ENCODE results near the gene PLA2G4A.

The PLA2G4A gene

DNA sequence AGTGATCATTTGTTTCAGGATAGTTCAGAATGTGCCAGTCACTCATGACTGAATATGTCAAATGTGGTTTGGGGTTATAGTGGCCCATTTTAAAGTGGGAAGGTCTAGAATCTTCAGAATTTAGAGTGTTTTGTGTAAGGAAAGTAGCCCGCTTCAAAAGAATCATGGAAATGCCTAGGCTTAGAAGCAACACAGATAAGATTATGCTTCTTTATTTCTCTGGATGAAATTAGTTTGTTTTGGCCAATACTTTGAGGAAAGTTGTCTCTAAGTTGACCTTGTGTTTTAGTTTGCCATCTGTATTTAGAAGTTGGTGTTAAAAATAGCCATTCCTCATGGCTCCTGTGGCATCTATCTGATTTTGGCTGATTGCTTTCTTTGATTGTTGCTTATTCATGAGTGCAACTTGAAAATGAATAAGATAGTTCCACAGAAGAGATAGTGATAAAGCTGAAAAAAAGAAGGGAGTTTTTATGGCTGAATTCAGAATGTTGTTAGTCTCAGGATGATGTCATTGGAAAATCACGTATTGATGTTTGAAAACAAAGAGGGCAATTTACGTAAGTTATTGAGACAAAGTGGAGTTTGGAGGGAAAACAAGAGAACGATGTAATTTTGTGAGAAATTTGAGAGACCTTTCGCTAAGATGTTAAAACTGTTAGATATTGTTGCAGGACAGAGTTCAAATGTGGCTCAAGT, 71.9 kb downstream of the PLA2G4A start:
- Histone ChIP-seq H3K9me2 (ENCODE audit: low read depth, low read length) (no peaks in the 10 kb centered on the region), H3K4me3 (ENCODE audit: low read depth, low read length, poor library complexity, severe bottlenecking) (no peak overlapping the region), H3K9me3 (ENCODE audit: low read length) (no peaks in the 10 kb centered on the region), H4K20me1 (ENCODE audit: insufficient read depth, low read length) (no peaks in the 10 kb centered on the region), H3K36me3 (ENCODE audit: insufficient read depth, low read length) (no peaks in the 10 kb centered on the region), H3K27me3 (ENCODE audit: insufficient read depth, low read length) (no peaks in the 10 kb centered on the region), H3F3A (ENCODE audit: insufficient read depth, low read length) (no peaks in the 10 kb centered on the region), H3K4me1 (ENCODE audit: insufficient read depth, low read length, severe bottlenecking) (no peaks in the 10 kb centered on the region), H3K4me2 (ENCODE audit: low read length) (no peak overlapping the region), H2AFZ (ENCODE audit: low read length) (no peak overlapping the region), H3K79me2 (ENCODE audit: insufficient read depth, low read length) (no peaks in the 10 kb centered on the region), H3K27ac (ENCODE audit: low read depth, low read length, poor library complexity, severe bottlenecking) (no peak overlapping the region), H3K9ac (ENCODE audit: low read length) (no peak overlapping the region)
- TF ChIP-seq EZH2 (IDR thresholded peaks at IDR 0.05; ENCODE audit: borderline replicate concordance, low read length): no peak
- TF ChIP-seq, protein P1, sequence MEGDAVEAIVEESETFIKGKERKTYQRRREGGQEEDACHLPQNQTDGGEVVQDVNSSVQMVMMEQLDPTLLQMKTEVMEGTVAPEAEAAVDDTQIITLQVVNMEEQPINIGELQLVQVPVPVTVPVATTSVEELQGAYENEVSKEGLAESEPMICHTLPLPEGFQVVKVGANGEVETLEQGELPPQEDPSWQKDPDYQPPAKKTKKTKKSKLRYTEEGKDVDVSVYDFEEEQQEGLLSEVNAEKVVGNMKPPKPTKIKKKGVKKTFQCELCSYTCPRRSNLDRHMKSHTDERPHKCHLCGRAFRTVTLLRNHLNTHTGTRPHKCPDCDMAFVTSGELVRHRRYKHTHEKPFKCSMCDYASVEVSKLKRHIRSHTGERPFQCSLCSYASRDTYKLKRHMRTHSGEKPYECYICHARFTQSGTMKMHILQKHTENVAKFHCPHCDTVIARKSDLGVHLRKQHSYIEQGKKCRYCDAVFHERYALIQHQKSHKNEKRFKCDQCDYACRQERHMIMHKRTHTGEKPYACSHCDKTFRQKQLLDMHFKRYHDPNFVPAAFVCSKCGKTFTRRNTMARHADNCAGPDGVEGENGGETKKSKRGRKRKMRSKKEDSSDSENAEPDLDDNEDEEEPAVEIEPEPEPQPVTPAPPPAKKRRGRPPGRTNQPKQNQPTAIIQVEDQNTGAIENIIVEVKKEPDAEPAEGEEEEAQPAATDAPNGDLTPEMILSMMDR (IDR thresholded peaks at IDR 0.05; ENCODE audit: low read length): no peak

DNA sequence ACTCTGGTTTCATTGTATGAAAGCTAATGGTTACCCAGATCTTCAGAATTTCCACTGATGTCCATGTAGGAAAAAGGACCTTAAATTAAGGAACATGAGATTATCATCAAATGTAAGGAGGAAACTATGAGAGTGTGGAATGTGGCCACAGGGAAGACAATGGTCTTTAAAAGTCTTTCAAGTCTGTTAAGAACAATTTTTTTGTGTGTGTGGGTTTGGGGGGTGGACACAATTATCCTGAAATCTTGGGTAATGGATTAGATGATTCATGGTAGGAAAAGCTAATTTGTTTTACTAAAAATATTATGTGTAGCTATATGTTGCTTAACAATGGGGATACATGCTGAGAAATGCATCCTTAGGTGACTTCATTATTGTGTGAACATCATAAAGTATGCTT, 72.9 kb downstream of the PLA2G4A start:
- no peak overlapping the region for H3K9ac ChIP-seq (ENCODE audit: low read length)
- H4K20me1 ChIP-seq (ENCODE audit: insufficient read depth, low read length): no peaks in the 10 kb centered on the region
- no peak overlapping the region for H3K4me3 ChIP-seq (ENCODE audit: low read depth, low read length, poor library complexity, severe bottlenecking)
- no peaks in the 10 kb centered on the region for H3K4me1 ChIP-seq (ENCODE audit: insufficient read depth, low read length, severe bottlenecking)
- H3K27ac ChIP-seq (ENCODE audit: low read depth, low read length, poor library complexity, severe bottlenecking): no peak overlapping the region
- H3K36me3 ChIP-seq (ENCODE audit: insufficient read depth, low read length): no peaks in the 10 kb centered on the region
- no peaks in the 10 kb centered on the region for H3K79me2 ChIP-seq (ENCODE audit: insufficient read depth, low read length)
- no peaks in the 10 kb centered on the region for H3K27me3 ChIP-seq (ENCODE audit: insufficient read depth, low read length)
- no peaks in the 10 kb centered on the region for H3F3A ChIP-seq (ENCODE audit: insufficient read depth, low read length)
- no peak overlapping the region for H3K4me2 ChIP-seq (ENCODE audit: low read length)
- H3K9me3 ChIP-seq (ENCODE audit: low read length): no peaks in the 10 kb centered on the region
- no peaks in the 10 kb centered on the region for H3K9me2 ChIP-seq (ENCODE audit: low read depth, low read length)
- H2AFZ ChIP-seq (ENCODE audit: low read length): no peak overlapping the region
- TF ChIP-seq, protein P1 (IDR thresholded peaks at IDR 0.05; ENCODE audit: low read length): no peak
- no peak for TF ChIP-seq EZH2 (IDR thresholded peaks at IDR 0.05; ENCODE audit: borderline replicate concordance, low read length)

DNA sequence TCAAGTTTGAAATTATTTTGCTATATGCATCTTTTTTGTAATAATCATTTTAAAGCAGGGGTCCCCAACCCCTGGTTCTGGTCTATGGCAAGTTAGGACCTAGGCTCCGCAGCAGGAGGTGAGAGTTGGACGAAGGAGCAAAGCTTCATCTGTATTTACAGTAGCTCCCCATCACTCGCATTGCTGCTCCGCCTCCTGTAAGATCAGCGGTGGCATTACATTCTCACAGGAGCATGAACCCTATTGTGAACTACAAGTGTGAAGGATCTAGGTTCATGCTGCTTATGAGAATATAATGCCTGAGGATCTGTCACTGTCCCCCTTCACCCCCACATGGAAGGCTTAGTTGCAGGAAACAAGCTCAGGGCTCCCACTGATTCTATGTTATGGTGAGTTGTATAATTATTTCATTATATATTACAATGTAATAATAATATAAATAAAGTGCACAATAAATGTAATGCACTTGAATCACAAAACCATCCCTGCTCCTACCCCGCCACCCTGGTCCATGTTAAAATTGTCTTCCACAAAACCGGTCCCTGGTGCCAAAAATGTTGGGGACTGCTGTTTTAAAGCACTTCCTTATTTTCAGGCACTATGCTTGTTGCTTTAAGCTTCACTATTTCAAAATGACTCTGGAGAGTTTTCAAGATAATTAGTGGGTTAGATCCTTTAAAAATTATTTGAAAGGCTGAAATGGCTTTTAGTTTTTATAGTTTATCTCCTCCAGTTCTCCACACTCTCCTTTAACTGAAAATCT, 74.8 kb downstream of the PLA2G4A start:
- TF ChIP-seq, protein P1 (IDR thresholded peaks at IDR 0.05; ENCODE audit: low read length): no peak
- TF ChIP-seq EZH2 (IDR thresholded peaks at IDR 0.05; ENCODE audit: borderline replicate concordance, low read length): no peak
- no peak overlapping the region for H3K9ac ChIP-seq (ENCODE audit: low read length)
- no peaks in the 10 kb centered on the region for H4K20me1 ChIP-seq (ENCODE audit: insufficient read depth, low read length)
- H3K79me2 ChIP-seq (ENCODE audit: insufficient read depth, low read length): no peaks in the 10 kb centered on the region
- H3K4me1 ChIP-seq (ENCODE audit: insufficient read depth, low read length, severe bottlenecking): no peaks in the 10 kb centered on the region
- no peak overlapping the region for H3K4me2 ChIP-seq (ENCODE audit: low read length)
- H3K27ac ChIP-seq (ENCODE audit: low read depth, low read length, poor library complexity, severe bottlenecking): no peak overlapping the region
- no peaks in the 10 kb centered on the region for H3K9me2 ChIP-seq (ENCODE audit: low read depth, low read length)
- no peaks in the 10 kb centered on the region for H3F3A ChIP-seq (ENCODE audit: insufficient read depth, low read length)
- no peaks in the 10 kb centered on the region for H3K36me3 ChIP-seq (ENCODE audit: insufficient read depth, low read length)
- H2AFZ ChIP-seq (ENCODE audit: low read length): no peak overlapping the region
- no peak overlapping the region for H3K4me3 ChIP-seq (ENCODE audit: low read depth, low read length, poor library complexity, severe bottlenecking)
- no peaks in the 10 kb centered on the region for H3K9me3 ChIP-seq (ENCODE audit: low read length)
- H3K27me3 ChIP-seq (ENCODE audit: insufficient read depth, low read length): no peaks in the 10 kb centered on the region

Measured in OCI-LY1 (cell line).